ENCODE data around the gene B4GALNT3. TPM values are rescaled to one million over a fixed set of nuclear protein-coding genes. Genes with fewer than 3 reads are reported as not detected.

The B4GALNT3 gene
- polyA plus RNA-seq, 2 of the 4 experiments (the other 2 are of a cell fraction), result 0.43 to 0.53 TPM

- POLR2A ChIA-PET, result no interaction called here
- DNase-seq (ENCODE audit: low read depth in 1 of 2, low spot score in 1 of 2) (no peak), FAIRE-seq (no peak), ATAC-seq (no peak)
- peaks cover 11% of the 10 kb centered on the region; the same call in 1 of the 3 replicates for H3K4me1 ChIP-seq
- TF ChIP-seq HMGXB4 (CRISPR knock-in tag; IDR thresholded peaks at IDR 0.05; ENCODE audit: borderline replicate concordance) (no peak), MAFK (IDR thresholded peaks at IDR 0.05; ENCODE audit: partially characterized antibody) (no peak), MAZ (IDR thresholded peaks at IDR 0.05; ENCODE audit: borderline replicate concordance, low read depth, low read length) (no peak), TFCP2L1 (CRISPR knock-in tag; IDR thresholded peaks at IDR 0.05) (no peak), ESRRA (IDR thresholded peaks at IDR 0.05; ENCODE audit: borderline replicate concordance, low read length) (no peak)
- CTCF ChIA-PET, result interaction anchor here (1.9 to 7.6 kb wide), 3 partner anchors 13 to 92 kb away, joined by 4 to 75 read pairs (median 34); no protein-coding TSS in a partner anchor
- no peak overlapping the region for H3K4me2 ChIP-seq
- 85% methylated on average over 14 of the region's 14 CpGs for WGBS (ENCODE audit: missing lambda C conversion rate)
- peaks cover 10% of the 10 kb centered on the region for H3K9me3 ChIP-seq
- H3K27ac ChIP-seq, result no peak overlapping the region
- no peak overlapping the region for H3K4me3 ChIP-seq
Observed at GRCh38 chr12:534216-534615, 74.5 kb downstream of the B4GALNT3 start.

GRCh38 chr12:535396-535795 is 75.7 kb downstream of the B4GALNT3 start:
- H3K27ac ChIP-seq, result no peak overlapping the region
- peaks cover 12% of the 10 kb centered on the region; the same call in 1 of the 3 replicates for H3K4me1 ChIP-seq
- DNase-seq (ENCODE audit: low read depth in 1 of 2, low spot score in 1 of 2), result no peak

More at GRCh38 chr12:535396-535795, 75.7 kb downstream of the B4GALNT3 start:
- H3K4me3 ChIP-seq, result no peak overlapping the region
- ATAC-seq (no peak), FAIRE-seq (no peak)
- POLR2A ChIA-PET, result no interaction called here
- CTCF ChIA-PET, result interaction anchor here (0.7 to 7.6 kb wide), 6 partner anchors 9 to 93 kb away, joined by 3 to 75 read pairs (median 4); no protein-coding TSS in a partner anchor
- H3K4me2 ChIP-seq, result no peak overlapping the region
- H3K9me3 ChIP-seq, result peaks cover 4% of the 10 kb centered on the region; the same call in 1 of the 3 replicates
- WGBS (ENCODE audit: missing lambda C conversion rate), result 80% methylated on average over 5 of the region's 7 CpGs
- TF ChIP-seq RNF2 (IDR thresholded peaks at IDR 0.05; ENCODE audit: borderline replicate concordance, low read depth) (no peak), USF2 (IDR thresholded peaks at IDR 0.05) (no peak), EP300 (IDR thresholded peaks at IDR 0.05) (no peak), GATA3 (IDR thresholded peaks at IDR 0.05; ENCODE audit: borderline replicate concordance) (no peak), ZC3H11A (IDR thresholded peaks at IDR 0.05) (no peak), TFCP2L1 (CRISPR knock-in tag; IDR thresholded peaks at IDR 0.05) (no peak), ZFP36 (IDR thresholded peaks at IDR 0.05; ENCODE audit: borderline replicate concordance, partially characterized antibody) (no peak), JUN (IDR thresholded peaks at IDR 0.05) (no peak), JUNB (IDR thresholded peaks at IDR 0.05) (no peak), E2F6 (IDR thresholded peaks at IDR 0.05; ENCODE audit: borderline replicate concordance, low read depth) (no peak), HDAC2 (IDR thresholded peaks at IDR 0.05) (no peak), ZNF302 (CRISPR knock-in tag; IDR thresholded peaks at IDR 0.05) (no peak), ELK1 (IDR thresholded peaks at IDR 0.05; ENCODE audit: low read depth, low read length) (no peak), RFX5 (IDR thresholded peaks at IDR 0.05) (no peak), BCL3 (IDR thresholded peaks at IDR 0.05) (no peak), RAD21 (conservative IDR thresholded peaks at IDR 0.05 in 1 of 2, IDR thresholded peaks at IDR 0.05 in 1 of 2) (no peak)
